GM12891 (cell line): ENCODE results near the gene AKT1.

Experiments
- PAX5 ChIP-seq: IDR thresholded peaks from 2 replicates; pipeline ENCODE4 v1.6.1; 2011; ENCODE audit warnings: low read length, moderate library complexity, mild to moderate bottlenecking; ENCODE audit not compliant: insufficient read depth, severe bottlenecking
- POLR2A ChIP-seq: IDR thresholded peaks from 2 replicates; pipeline ENCODE4 v1.6.1; 2011; ENCODE audit warnings: low read depth, low read length, control low read depth
- POLR2AphosphoS5 ChIP-seq: IDR thresholded peaks from 2 replicates; pipeline ENCODE4 v1.6.1; 2011; ENCODE audit warnings: low read depth, low read length, control low read depth
- POU2F2 ChIP-seq: IDR thresholded peaks from 2 replicates; pipeline ENCODE4 v1.6.1; 2011; ENCODE audit warnings: low read depth, mild to moderate bottlenecking, control low read depth, low read length, moderate library complexity
- SPI1 ChIP-seq: IDR thresholded peaks from 2 replicates; pipeline ENCODE4 v1.6.1; 2011; ENCODE audit warnings: low read depth, low read length, control low read depth
- TAF1 ChIP-seq: IDR thresholded peaks from 2 replicates; pipeline ENCODE4 v1.6.1; 2011; ENCODE audit warnings: low read depth, low read length, control low read depth

DNA sequence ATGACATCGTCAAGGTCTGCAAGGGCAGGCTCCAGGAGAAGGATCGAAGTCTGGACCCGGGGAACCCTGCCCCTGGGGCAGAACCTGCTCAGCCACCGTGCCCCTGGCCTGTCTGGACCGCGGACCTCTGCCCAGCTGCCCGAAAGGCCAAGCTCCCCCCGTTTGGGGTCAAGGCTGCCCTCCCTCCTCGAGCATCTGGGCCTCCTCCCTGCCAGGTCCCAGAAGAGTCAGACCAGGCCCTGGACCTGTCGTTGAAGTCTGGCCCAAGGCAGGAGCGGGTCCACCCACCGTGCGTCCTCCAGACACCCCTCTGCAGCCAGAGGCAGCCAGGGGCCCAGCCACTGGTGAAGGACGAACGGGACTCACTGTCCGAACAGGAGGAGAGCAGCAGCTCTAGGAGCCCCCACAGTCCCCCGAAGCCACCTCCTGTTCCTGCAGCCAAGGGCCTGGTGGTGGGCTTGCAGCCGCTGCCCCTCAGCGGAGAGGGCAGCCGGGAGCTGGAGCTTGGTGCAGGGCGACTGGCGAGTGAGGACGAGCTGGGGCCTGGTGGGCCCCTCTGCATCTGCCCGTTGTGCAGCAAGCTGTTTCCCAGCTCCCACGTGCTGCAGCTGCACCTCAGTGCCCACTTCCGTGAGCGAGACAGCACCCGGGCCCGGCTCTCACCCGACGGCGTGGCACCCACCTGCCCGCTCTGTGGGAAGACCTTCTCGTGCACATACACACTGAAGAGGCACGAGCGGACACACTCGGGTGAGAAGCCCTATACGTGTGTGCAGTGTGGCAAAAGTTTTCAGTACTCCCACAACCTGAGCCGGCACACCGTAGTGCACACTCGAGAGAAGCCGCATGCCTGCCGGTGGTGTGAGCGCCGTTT, 6.2 kb upstream of the AKT1 start:
- TF ChIP-seq TAF1 (no peak), POLR2A (no peak), POLR2AphosphoS5 (no peak), POU2F2 (no peak), SPI1 (no peak), PAX5 (no peak)
